ENCODE data around the gene ELP4. TPM values are rescaled to one million over a fixed set of nuclear protein-coding genes. Genes with fewer than 3 reads are reported as not detected.

The ELP4 gene
- total RNA-seq, 2 experiments from 2014 or later, result 20.7 to 25.1 TPM

- peaks cover 87% of the 10 kb centered on the region for H3K27me3 Mint-ChIP-seq
- DNase-seq, result no peak
- H3K27ac Mint-ChIP-seq, result no peak overlapping the region
- ATAC-seq (ENCODE audit: low read depth), result no peak
- peaks cover 4% of the 10 kb centered on the region for H3K9me3 Mint-ChIP-seq
- H3K36me3 Mint-ChIP-seq, result peaks cover 6% of the 10 kb centered on the region
- POLR2A ChIA-PET, result no interaction called here
- no peak overlapping the region for H3K4me3 Mint-ChIP-seq
- H3K4me1 Mint-ChIP-seq, result peaks cover 34% of the 10 kb centered on the region
These were observed 297.6 kb downstream of the ELP4 start for GRCh38 chr11:31806928-31807798.

DNA sequence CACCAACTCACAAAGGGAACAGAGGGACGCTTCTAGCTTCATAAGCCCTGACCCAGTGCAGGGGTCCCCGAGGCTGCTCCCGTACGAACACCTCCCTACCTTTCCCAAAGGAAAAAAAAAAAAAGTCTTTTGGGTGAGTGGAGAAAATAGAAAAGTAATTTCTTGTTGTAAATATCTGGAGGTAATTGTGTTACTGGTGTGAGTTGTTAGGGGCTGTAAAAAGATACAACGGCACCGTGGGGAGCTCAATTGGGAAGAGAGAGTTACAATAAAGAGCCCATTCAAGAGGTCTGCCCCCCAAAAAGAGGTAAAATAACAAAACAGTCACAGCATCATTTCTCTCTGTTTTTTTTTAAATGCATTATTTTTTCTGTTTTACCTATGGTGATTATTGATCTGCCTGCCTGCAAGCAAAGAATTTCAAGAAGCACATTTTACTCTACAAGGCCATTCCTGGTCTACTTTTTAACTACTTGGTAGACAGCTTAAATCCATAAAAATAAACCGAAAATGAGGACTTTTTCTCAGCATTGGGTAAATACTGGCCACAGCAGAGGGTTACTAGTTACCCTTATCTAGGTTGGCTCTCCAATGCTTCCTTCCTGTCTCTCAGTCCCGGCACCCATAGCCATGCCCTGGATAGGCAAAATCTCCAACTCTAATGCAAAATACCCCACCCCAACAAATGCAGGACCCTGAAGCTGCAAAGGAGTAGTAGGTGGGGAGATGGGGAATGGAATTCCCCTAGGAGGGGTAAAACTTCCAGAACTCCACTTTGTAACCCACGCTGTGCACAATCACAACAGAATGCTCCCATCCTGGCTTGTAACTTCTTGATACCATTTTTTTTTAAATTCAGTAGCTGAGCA, 298.5 kb downstream of the ELP4 start:
- H3K4me1 Mint-ChIP-seq, result peaks cover 36% of the 10 kb centered on the region
- DNase-seq (no peak), ATAC-seq (ENCODE audit: low read depth) (no peak)
- no peak overlapping the region for H3K4me3 Mint-ChIP-seq
- no peaks in the 10 kb centered on the region for H3K9me3 Mint-ChIP-seq
- peaks cover 85% of the 10 kb centered on the region for H3K27me3 Mint-ChIP-seq
- H3K36me3 Mint-ChIP-seq, result peaks cover 4% of the 10 kb centered on the region
- H3K27ac Mint-ChIP-seq, result no peak overlapping the region
- POLR2A ChIA-PET, result no interaction called here

GRCh38 chr11:31808721-31809540, 299.4 kb downstream of the ELP4 start:
- DNase-seq (no peak), ATAC-seq (ENCODE audit: low read depth) (no peak)
- Mint-ChIP-seq H3K27ac (no peak overlapping the region), H3K9me3 (no peaks in the 10 kb centered on the region), H3K4me3 (peak overlapping the region; percentile 55), H3K36me3 (peaks cover 4% of the 10 kb centered on the region), H3K4me1 (peaks cover 33% of the 10 kb centered on the region), H3K27me3 (peaks cover 83% of the 10 kb centered on the region)
- POLR2A ChIA-PET, result no interaction called here

- DNase-seq (no peak), ATAC-seq (ENCODE audit: low read depth) (no peak)
- Mint-ChIP-seq H3K4me3 (peak overlapping the region; percentile 55), H3K27me3 (peaks cover 81% of the 10 kb centered on the region), H3K9me3 (no peaks in the 10 kb centered on the region), H3K36me3 (peaks cover 4% of the 10 kb centered on the region), H3K4me1 (peaks cover 28% of the 10 kb centered on the region), H3K27ac (peak overlapping the region; percentile 12)
- POLR2A ChIA-PET, result no interaction called here
These were observed 299.9 kb downstream of the ELP4 start for GRCh38 chr11:31809541-31809856.

DNA sequence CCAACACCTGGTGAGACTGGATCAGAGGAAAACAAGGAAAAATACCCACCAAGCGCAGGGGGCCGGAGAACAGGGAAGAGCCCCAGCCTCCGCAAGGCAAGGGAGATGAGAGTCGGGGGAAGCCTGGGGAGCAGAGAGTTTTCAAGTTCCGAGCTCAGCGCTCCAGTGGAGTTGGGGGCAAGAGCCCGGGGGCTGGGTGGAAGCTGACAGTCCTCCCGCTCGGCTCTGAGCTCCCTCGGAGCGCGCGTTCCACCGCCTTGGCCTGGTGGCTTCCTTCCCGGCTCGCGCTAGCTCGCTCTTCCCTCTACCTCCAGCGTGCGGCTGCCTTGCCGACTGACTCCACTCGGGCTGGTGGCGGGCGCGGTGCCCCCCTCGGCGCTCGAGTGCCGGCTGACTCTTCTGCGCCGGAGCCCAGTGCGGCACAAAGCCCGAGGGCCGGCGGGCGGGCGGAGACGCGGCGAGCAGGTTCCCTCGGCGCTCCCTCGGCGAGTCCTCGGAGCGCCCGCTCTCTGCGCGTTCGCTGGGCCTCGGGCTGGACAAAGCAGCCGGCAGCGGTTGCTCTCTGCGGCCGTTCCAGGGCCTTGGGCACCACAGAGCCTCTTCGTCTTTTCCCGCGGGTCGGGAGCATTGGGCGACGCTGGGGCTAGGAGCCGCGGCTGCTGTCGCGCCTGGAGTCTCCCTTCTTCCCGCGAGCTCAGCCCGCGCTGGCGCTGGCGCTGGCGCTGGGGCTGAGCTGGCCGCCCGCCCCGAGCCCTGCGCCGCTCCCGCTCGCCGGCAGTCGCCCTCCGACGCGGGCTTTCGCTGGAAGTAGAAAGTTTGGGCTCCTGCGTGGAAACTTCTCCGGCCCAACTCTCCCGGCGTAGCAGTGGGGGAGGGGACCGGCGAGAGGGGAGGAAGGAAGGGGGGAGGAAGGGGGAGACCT, 300.6 kb downstream of the ELP4 start:
- peak overlapping the region; percentile 12 for H3K27ac Mint-ChIP-seq
- DNase-seq, result no peak
- ATAC-seq (ENCODE audit: low read depth), result no peak
- H3K36me3 Mint-ChIP-seq, result peaks cover 6% of the 10 kb centered on the region
- POLR2A ChIA-PET, result interaction anchor here (0.6 kb wide), 1 partner anchor 13 kb away, joined by 5 read pairs; no protein-coding TSS in a partner anchor
- peaks cover 27% of the 10 kb centered on the region for H3K4me1 Mint-ChIP-seq
- H3K4me3 Mint-ChIP-seq, result peak overlapping the region; percentile 82
- no peaks in the 10 kb centered on the region for H3K9me3 Mint-ChIP-seq
- peaks cover 83% of the 10 kb centered on the region for H3K27me3 Mint-ChIP-seq

DNA sequence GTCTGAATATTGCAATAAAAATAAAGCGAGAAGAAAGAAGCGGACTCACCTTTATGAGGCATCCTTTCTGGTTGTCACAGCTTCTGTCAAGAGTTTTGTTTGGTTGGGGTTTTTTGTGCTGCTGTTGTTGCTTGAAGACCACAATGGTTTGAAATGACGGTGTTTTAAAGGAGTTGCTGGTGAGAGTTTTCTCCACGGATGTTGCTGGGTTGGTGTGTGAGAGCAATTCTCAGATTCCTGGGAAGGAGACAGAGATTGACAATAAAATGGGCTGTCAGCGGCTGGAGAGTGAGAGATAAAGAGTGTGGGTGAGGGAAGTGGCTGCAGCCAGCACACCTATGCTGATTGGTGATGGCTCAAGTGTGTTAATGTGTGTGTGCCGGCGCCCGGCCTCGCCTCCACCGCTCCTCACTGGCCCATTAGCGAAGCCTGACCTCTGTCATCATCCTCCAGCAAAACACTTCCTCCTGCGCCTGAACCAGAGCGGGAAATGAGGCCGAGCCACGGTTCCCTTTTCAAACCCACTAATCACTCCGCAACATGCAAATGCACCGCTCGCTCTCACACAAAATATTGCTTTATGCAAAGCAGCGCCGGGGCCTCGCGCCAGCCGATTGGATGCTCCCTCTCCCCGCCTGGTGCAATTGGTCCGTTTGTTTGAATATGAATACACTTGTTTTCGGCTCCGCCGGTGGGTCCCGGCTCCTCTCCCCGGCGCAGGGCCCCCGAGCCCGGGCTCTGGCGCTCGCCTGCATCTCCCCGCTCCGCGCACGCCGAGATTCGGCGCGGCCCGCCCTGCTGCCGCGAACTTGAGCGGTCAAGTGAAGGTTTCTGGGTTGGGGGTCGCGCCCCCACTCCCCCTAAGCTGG, 301.4 kb downstream of the ELP4 start, which contains the start of gene PAX6:
Gene PAX6, minus strand, starts transcription at position 544 of the 869 bp plus-strand sequence. CDS start 4,911 bp downstream, outside the sequence.
- Mint-ChIP-seq H3K4me3 (peak within 1 kb of the TSS; percentile 82), H3K4me1 (peaks cover 30% of the 10 kb centered on the region), H3K27ac (peak within 1 kb of the TSS; percentile 79), H3K9me3 (no peaks in the 10 kb centered on the region), H3K27me3 (peaks cover 82% of the 10 kb centered on the region), H3K36me3 (peaks cover 6% of the 10 kb centered on the region)
- ATAC-seq (ENCODE audit: low read depth) (peak; percentile 20), DNase-seq (no peak)
- POLR2A ChIA-PET, result no interaction called here

GRCh38 chr11:31812383-31813381, 303.1 kb downstream of the ELP4 start:
- Mint-ChIP-seq H3K36me3 (peaks cover 6% of the 10 kb centered on the region), H3K27ac (no peak overlapping the region), H3K27me3 (peaks cover 77% of the 10 kb centered on the region), H3K4me3 (peak overlapping the region; percentile 64), H3K4me1 (peaks cover 33% of the 10 kb centered on the region), H3K9me3 (no peaks in the 10 kb centered on the region)
- POLR2A ChIA-PET, result no interaction called here
- ATAC-seq (ENCODE audit: low read depth), result peak; percentile 21
- DNase-seq, result no peak

GRCh38 chr11:31813391-31814175, 304.0 kb downstream of the ELP4 start:
- Mint-ChIP-seq H3K4me1 (peaks cover 35% of the 10 kb centered on the region), H3K36me3 (peaks cover 6% of the 10 kb centered on the region), H3K9me3 (no peaks in the 10 kb centered on the region), H3K27ac (no peak overlapping the region), H3K27me3 (peaks cover 74% of the 10 kb centered on the region), H3K4me3 (no peak overlapping the region)
- ATAC-seq (ENCODE audit: low read depth) (no peak), DNase-seq (no peak)
- POLR2A ChIA-PET, result no interaction called here

DNA sequence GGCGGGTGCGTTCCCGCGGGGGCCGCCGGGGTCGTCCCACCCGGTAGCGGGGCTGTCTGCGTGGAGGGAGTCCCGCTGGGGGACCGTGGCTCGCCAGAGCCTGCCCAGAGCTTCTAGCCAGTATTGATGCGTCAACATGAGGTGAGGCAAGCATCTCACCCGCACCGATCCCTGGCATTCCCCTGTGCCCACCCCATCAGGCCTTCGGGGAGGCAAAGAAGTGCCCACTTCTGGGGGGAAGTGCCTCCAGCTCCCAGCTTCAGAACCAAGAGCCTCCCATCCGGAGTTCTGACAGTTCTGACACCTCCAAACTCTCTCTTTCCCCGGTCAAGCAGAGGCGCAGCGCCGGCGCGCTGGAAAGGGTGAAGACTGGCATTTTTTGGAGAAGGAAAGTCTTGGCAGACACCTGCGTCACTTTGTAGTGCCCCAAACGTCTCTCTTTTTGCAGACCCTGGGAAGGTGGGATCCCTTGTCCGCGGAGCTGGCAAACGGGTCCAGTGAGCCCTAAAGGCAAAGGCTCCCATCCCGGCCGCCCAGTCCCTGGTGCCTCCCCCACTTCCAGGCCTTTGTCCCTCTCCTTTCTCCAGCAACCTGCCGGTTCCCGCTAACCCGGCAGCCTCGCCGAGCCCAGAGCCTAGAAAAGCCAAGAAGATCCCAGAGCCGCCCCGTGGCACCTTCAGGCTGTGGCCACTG, 304.8 kb downstream of the ELP4 start:
- Mint-ChIP-seq H3K4me1 (peaks cover 33% of the 10 kb centered on the region), H3K9me3 (no peaks in the 10 kb centered on the region), H3K36me3 (peaks cover 6% of the 10 kb centered on the region), H3K27ac (no peak overlapping the region), H3K4me3 (no peak overlapping the region), H3K27me3 (peaks cover 72% of the 10 kb centered on the region)
- DNase-seq (no peak), ATAC-seq (ENCODE audit: low read depth) (no peak)
- POLR2A ChIA-PET, result no interaction called here
